CD14-positive monocyte (primary cell): Measurements from ENCODE around the gene CUX1. TPM values are rescaled to one million over a fixed set of nuclear protein-coding genes. Genes with fewer than 3 reads are reported as not detected.

Experiments used
- DNase-seq, 3 donors: peaks; one replicate each; pipeline ENCODE4 v3.0.0-alpha.2; 2011 to 2022
- H2AFZ ChIP-seq: 2 replicates; pipeline ENCODE4 v1.6.0; 2012; ENCODE audit warnings: mild to moderate bottlenecking, low read depth, low read length, inconsistent platforms; ENCODE audit not compliant: insufficient read depth, poor library complexity, severe bottlenecking
- H3K27ac ChIP-seq, 2 donors: 1 replicate in 1 of 2; 2 replicates in 1 of 2; pipeline ENCODE4 v1.5.1; 2012 to 2013; ENCODE audit warnings: low read length in 2 of 2, control low read depth in 1 of 2, inconsistent platforms in 1 of 2, low read depth in 1 of 2, mild to moderate bottlenecking in 1 of 2
- H3K27me3 ChIP-seq, 2 donors: one replicate each; pipeline versions ENCODE4 v1.6.0 to v1.6.1; 2011 to 2013; ENCODE audit warnings: low read length in 2 of 2; ENCODE audit not compliant: control insufficient read depth in 2 of 2, insufficient read depth in 2 of 2
- H3K36me3 ChIP-seq, 2 donors: replicated peaks in 1 of 2; 1 replicate in 1 of 2; 2 replicates in 1 of 2; pipeline versions ENCODE4 v1.5.1 to v1.6.1; 2012 to 2013; ENCODE audit warnings: low read length in 2 of 2, control low read depth in 1 of 2, inconsistent platforms in 1 of 2, mild to moderate bottlenecking in 1 of 2; ENCODE audit not compliant: insufficient read depth in 2 of 2, control insufficient read depth in 1 of 2
- H3K4me1 ChIP-seq, 2 donors: 1 replicate in 1 of 2; 2 replicates in 1 of 2; pipeline versions ENCODE4 v1.5.1 to v1.6.1; 2012 to 2013; ENCODE audit warnings: low read length in 2 of 2, control low read depth in 1 of 2, inconsistent platforms in 1 of 2, mild to moderate bottlenecking in 1 of 2, moderate library complexity in 1 of 2; ENCODE audit not compliant: insufficient read depth in 2 of 2, control insufficient read depth in 1 of 2
- H3K4me2 ChIP-seq: replicated peaks from 2 replicates; pipeline ENCODE3; 2012; ENCODE audit warnings: low read length, moderate library complexity, mild to moderate bottlenecking; ENCODE audit not compliant: poor library complexity, severe bottlenecking; ENCODE audit errors: extremely low read depth
- H3K4me3 ChIP-seq, 3 experiments: fragments of 200-600 bp in 1 of 3; sonication (generic) in 1 of 3; replicated peaks in 1 of 3; 1 replicate in 2 of 3; 2 replicates in 1 of 3; pipeline ENCODE4 v1.5.1; 2011 to 2013; ENCODE audit warnings: low read length in 3 of 3, mild to moderate bottlenecking in 3 of 3, control low read depth in 2 of 3, low read depth in 2 of 3, inconsistent platforms in 1 of 3, moderate library complexity in 1 of 3
- H3K79me2 ChIP-seq: 2 replicates; pipeline ENCODE4 v1.6.0; 2012; ENCODE audit warnings: mild to moderate bottlenecking, control low read depth, inconsistent platforms, low read length, moderate library complexity; ENCODE audit not compliant: insufficient read depth
- H3K9ac ChIP-seq: 2 replicates; pipeline ENCODE4 v1.6.0; 2017; ENCODE audit warnings: low read length, mild to moderate bottlenecking; ENCODE audit not compliant: insufficient read depth, poor library complexity, severe bottlenecking
- H3K9me3 ChIP-seq, 2 donors: replicated peaks in 1 of 2; 1 replicate in 1 of 2; 2 replicates in 1 of 2; pipeline versions ENCODE4 v1.5.1 to v1.6.1; 2012 to 2013; ENCODE audit warnings: low read length in 2 of 2, control low read depth in 1 of 2; ENCODE audit not compliant: control insufficient read depth in 1 of 2, insufficient read depth in 1 of 2
- H4K20me1 ChIP-seq: 2 replicates; pipeline ENCODE4 v1.6.0; 2012; ENCODE audit warnings: mild to moderate bottlenecking, low read length, control low read depth, moderate library complexity; ENCODE audit not compliant: insufficient read depth
- H3K27ac Mint-ChIP-seq, 7 donors: one replicate each; pipeline ENCODE4 v1.8.0; 2020; ENCODE audit warnings: mild to moderate bottlenecking in 7 of 7, mixed read lengths in 7 of 7, moderate library complexity in 6 of 7, inconsistent platforms in 2 of 7
- H3K27me3 Mint-ChIP-seq, 3 donors: one replicate each; pipeline ENCODE4 v1.8.0; 2021 to 2022; ENCODE audit warnings: low read depth in 3 of 3, mild to moderate bottlenecking in 3 of 3, mixed read lengths in 3 of 3, moderate library complexity in 3 of 3, inconsistent platforms in 1 of 3
- H3K36me3 Mint-ChIP-seq, 2 donors: one replicate each; pipeline ENCODE4 v1.8.0; 2020; ENCODE audit warnings: mixed read lengths in 2 of 2, inconsistent platforms in 1 of 2, mild to moderate bottlenecking in 1 of 2
- H3K4me1 Mint-ChIP-seq: one replicate; pipeline ENCODE4 v1.8.0; 2020; ENCODE audit warnings: mild to moderate bottlenecking, mixed read lengths
- H3K4me3 Mint-ChIP-seq, 2 donors: one replicate each; pipeline ENCODE4 v1.8.0; 2020; ENCODE audit warnings: mild to moderate bottlenecking in 2 of 2, mixed read lengths in 2 of 2, moderate library complexity in 1 of 2
- H3K9me3 Mint-ChIP-seq, 7 donors: one replicate each; pipeline ENCODE4 v1.8.0; 2020 to 2022; ENCODE audit warnings: mixed read lengths in 7 of 7, mild to moderate bottlenecking in 6 of 7, moderate library complexity in 6 of 7, inconsistent platforms in 2 of 7
- CTCF ChIP-seq: fragments of 200-600 bp; IDR thresholded peaks from one replicate; pipeline ENCODE4 v1.8.0; 2022; ENCODE audit warnings: antibody characterized with exemption, mild to moderate bottlenecking
- WGBS: methylation state at CpG from one replicate; pipeline ENCODE4 v1.1.5; 2013; ENCODE audit warnings: missing lambda C conversion rate; ENCODE audit not compliant: insufficient coverage; 5-methylcytosine and 5-hydroxymethylcytosine counted together
- intact Hi-C, 2 donors: fragments of 100-400 bp; cut with micrococcal nuclease; formaldehyde crosslinking; loops; one replicate each; pipeline versions ENCODE4 v1.15.0 to v1.15.1; 2023
- polyA plus RNA-seq, 3 donors: library from polyadenylated mRNA; depleted of rRNA in 1 of 3; unstranded in 2 of 3; stranded (reverse) in 1 of 3; fragments of 300-500 nt in 2 of 3; fragments of >200 nt in 1 of 3; fragmentation: Illumina TruSeq in 2 of 3; gene quantifications; 1 replicate in 2 of 3; 2 replicates in 1 of 3; pipeline ENCODE4 v1.2.3, GENCODE V29; 2012 to 2021

CUX1 gene
- polyA plus RNA-seq, 3 donors, result 17.6 to 38.0 (median 28.0) TPM

- DNase-seq, result no peak
- H3K27me3 ChIP-seq, result no peaks in the 10 kb centered on the region
- H3K4me3 ChIP-seq, result no peak overlapping the region
- no peak overlapping the region for H3K9ac ChIP-seq
- peaks cover 95% of the 10 kb centered on the region for H3K79me2 ChIP-seq
- no peaks in the 10 kb centered on the region for H3K9me3 ChIP-seq
- H3K36me3 Mint-ChIP-seq, result peaks cover 12 to 35% of the 10 kb centered on the region in 2 donors
- peaks cover 0 to 1% (median 0%) of the 10 kb centered on the region in 3 donors for H3K27me3 Mint-ChIP-seq
- no peaks in the 10 kb centered on the region for H3K4me1 Mint-ChIP-seq
- WGBS, result no CpG with 5 or more reads among the region's 2 CpGs
- H4K20me1 ChIP-seq, result peaks cover 98% of the 10 kb centered on the region
- no peak overlapping the region for H3K27ac ChIP-seq
- no peak overlapping the region for H3K4me2 ChIP-seq
- no peak for TF ChIP-seq CTCF
- H3K4me1 ChIP-seq, result no peaks in the 10 kb centered on the region
- H2AFZ ChIP-seq, result no peak overlapping the region
- H3K36me3 ChIP-seq, result peaks cover 0 to 28% of the 10 kb centered on the region in 2 donors
- intact Hi-C loops, result no loop called here
- no peaks in the 10 kb centered on the region for H3K9me3 Mint-ChIP-seq
- no peak overlapping the region for H3K4me3 Mint-ChIP-seq
- H3K27ac Mint-ChIP-seq, result peak overlapping the region in 2 of 7 donors; percentile 32 to 38
Measured at GRCh38 chr7:101961811-101962210, 144.4 kb downstream of the CUX1 start.

- DNase-seq, result no peak
- Histone ChIP-seq H3K9me3 (no peaks in the 10 kb centered on the region), H3K27me3 (no peaks in the 10 kb centered on the region), H3K4me2 (no peak overlapping the region), H3K4me1 (no peaks in the 10 kb centered on the region), H3K79me2 (peaks cover 95% of the 10 kb centered on the region), H4K20me1 (peaks cover 100% of the 10 kb centered on the region), H2AFZ (no peak overlapping the region), H3K36me3 (peaks cover 0 to 35% of the 10 kb centered on the region in 2 donors), H3K27ac (no peak overlapping the region), H3K4me3 (no peak overlapping the region), H3K9ac (no peak overlapping the region)
- Mint-ChIP-seq H3K4me3 (no peak overlapping the region), H3K9me3 (no peaks in the 10 kb centered on the region), H3K4me1 (no peaks in the 10 kb centered on the region), H3K27ac (peak overlapping the region in 2 of 7 donors; percentile 1 to 41), H3K27me3 (peaks cover 0 to 1% (median 0%) of the 10 kb centered on the region in 3 donors), H3K36me3 (peaks cover 12 to 35% of the 10 kb centered on the region in 2 donors)
- no peak for TF ChIP-seq CTCF
- intact Hi-C loops, result no loop called here
- 98% methylated on average over 5 of the region's 9 CpGs for WGBS
Measured at GRCh38 chr7:101963693-101964092, 146.3 kb downstream of the CUX1 start.
